BE2C (cell line): ENCODE results near the gene FAAH.

Experiments used
- DNase-seq: peaks from one replicate; pipeline ENCODE4 v3.0.0-alpha.2; 2020
- H3K27me3 ChIP-seq: fragments of 250-450 bp; sonication (Bioruptor Pico); 2 replicates; pipeline ENCODE4 v1.5.1; 2020; ENCODE audit warnings: mild to moderate bottlenecking
- H3K36me3 ChIP-seq: fragments of 250-450 bp; sonication (Bioruptor Pico); 2 replicates; pipeline ENCODE4 v1.5.1; 2020; ENCODE audit warnings: mild to moderate bottlenecking
- H3K4me1 ChIP-seq: fragments of 250-450 bp; sonication (Bioruptor Pico); 2 replicates; pipeline ENCODE4 v1.5.1; 2020
- H3K4me3 ChIP-seq: 2 replicates; pipeline ENCODE4 v1.5.1; 2011; ENCODE audit warnings: low read depth, low read length
- H3K9me3 ChIP-seq: fragments of 250-450 bp; sonication (Bioruptor Pico); 2 replicates; pipeline ENCODE4 v1.5.1; 2020
- CTCF ChIP-seq: IDR thresholded peaks from 2 replicates; pipeline ENCODE4 v1.5.1; 2012; ENCODE audit warnings: mild to moderate bottlenecking, low read depth, low read length

The FAAH gene

GRCh38 chr1:46429436-46429835 is 35.3 kb downstream of the FAAH start:
- Histone ChIP-seq H3K36me3 (no peaks in the 10 kb centered on the region), H3K27me3 (no peaks in the 10 kb centered on the region), H3K4me3 (no peak overlapping the region), H3K4me1 (no peaks in the 10 kb centered on the region), H3K9me3 (no peaks in the 10 kb centered on the region)
- TF ChIP-seq CTCF, result no peak
- DNase-seq, result no peak

GRCh38 chr1:46431695-46432094 is 37.6 kb downstream of the FAAH start:
- Histone ChIP-seq H3K36me3 (no peaks in the 10 kb centered on the region), H3K4me3 (no peak overlapping the region), H3K9me3 (no peaks in the 10 kb centered on the region), H3K4me1 (no peaks in the 10 kb centered on the region), H3K27me3 (no peaks in the 10 kb centered on the region)
- DNase-seq, result no peak
- no peak for TF ChIP-seq CTCF

GRCh38 chr1:46432781-46433327 is 38.7 kb downstream of the FAAH start:
- no peak for TF ChIP-seq CTCF
- Histone ChIP-seq H3K27me3 (no peaks in the 10 kb centered on the region), H3K4me3 (no peak overlapping the region), H3K4me1 (no peaks in the 10 kb centered on the region), H3K36me3 (no peaks in the 10 kb centered on the region), H3K9me3 (no peaks in the 10 kb centered on the region)
- DNase-seq, result no peak

GRCh38 chr1:46434358-46434757 is 40.2 kb downstream of the FAAH start:
- Histone ChIP-seq H3K9me3 (no peaks in the 10 kb centered on the region), H3K4me1 (no peaks in the 10 kb centered on the region), H3K27me3 (no peaks in the 10 kb centered on the region), H3K4me3 (no peak overlapping the region), H3K36me3 (no peaks in the 10 kb centered on the region)
- no peak for TF ChIP-seq CTCF
- no peak for DNase-seq

GRCh38 chr1:46436844-46437243 is 42.7 kb downstream of the FAAH start:
- Histone ChIP-seq H3K27me3 (no peaks in the 10 kb centered on the region), H3K4me1 (no peaks in the 10 kb centered on the region), H3K36me3 (no peaks in the 10 kb centered on the region), H3K4me3 (no peak overlapping the region), H3K9me3 (no peaks in the 10 kb centered on the region)
- no peak for TF ChIP-seq CTCF
- DNase-seq, result no peak

GRCh38 chr1:46437723-46438122 is 43.6 kb downstream of the FAAH start:
- TF ChIP-seq CTCF, result no peak
- no peak for DNase-seq
- Histone ChIP-seq H3K4me3 (no peak overlapping the region), H3K36me3 (no peaks in the 10 kb centered on the region), H3K9me3 (no peaks in the 10 kb centered on the region), H3K4me1 (no peaks in the 10 kb centered on the region), H3K27me3 (no peaks in the 10 kb centered on the region)
